Nucleus accumbens (tissue), 56 donors: ENCODE data around the gene PDE4D.

Source experiments
- DNase-seq, 56 donors: peaks; one replicate each; lab custom pipeline; 2025; lab: John Stamatoyannopoulos, UW

The PDE4D gene

DNA sequence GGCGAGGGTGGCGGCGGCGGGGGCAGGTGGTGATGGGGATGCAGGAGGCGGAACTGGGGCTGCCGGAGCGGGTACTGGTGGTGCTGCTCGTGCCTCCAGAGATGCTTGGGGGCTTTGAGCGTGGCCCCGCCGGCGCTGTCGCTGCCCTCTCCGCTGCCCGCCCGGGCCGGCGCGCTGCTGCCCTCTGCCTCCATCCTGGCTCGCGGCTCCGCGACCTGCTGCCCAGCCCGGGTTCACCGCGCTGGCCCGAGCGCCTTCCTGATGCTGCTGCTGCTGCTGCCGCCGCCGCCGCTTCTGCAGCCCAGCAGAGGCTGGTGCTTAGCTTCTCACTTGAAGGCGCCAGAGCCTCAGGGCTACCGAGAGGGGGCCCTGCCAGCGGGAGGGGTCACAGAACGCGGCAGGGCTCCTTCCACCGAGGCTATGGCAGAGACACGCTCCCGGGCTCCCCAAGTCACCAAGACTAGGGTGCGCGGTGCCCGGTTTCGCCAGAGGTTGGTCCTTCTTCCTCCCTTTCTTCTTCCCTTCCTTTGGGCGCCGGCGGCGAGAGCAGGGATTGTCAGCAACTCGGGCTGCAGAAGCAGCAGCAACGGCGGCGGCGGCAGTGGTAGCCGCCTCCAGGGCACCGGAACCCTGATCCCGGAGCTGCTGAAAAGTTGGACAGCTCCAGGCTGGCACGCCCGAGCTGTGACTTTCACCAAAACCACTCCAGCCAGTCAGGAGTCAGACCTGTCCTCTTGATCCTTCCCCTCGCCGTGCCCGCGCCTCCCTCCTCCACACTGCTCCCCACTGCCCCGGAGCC, at the start of gene PDE4D:
TSS of gene PDE4D (minus strand) at position 298 of the 799 bp plus-strand sequence.
- peak in 43 of 56 donors; percentile 3 to 62 (median 29) for DNase-seq

DNA sequence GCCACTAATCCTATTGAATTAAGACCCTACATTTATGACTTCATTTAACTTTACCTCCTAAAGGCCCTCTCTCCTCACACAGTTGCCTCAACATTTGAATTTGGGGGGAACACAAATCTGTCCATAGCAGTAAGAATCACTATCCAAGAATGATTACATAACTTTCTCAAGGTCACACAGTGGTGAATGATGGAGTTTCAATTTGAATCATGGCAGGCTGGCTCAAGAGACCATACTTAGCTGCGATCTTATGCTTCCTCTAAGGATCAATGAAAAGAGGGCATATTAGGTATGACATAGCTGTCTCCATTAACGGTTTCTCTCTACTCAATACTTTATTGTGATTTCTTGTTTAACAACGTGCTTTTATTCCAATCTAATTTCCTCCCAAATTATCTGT, 44.1 kb upstream of the PDE4D start:
- no peak for DNase-seq

DNA sequence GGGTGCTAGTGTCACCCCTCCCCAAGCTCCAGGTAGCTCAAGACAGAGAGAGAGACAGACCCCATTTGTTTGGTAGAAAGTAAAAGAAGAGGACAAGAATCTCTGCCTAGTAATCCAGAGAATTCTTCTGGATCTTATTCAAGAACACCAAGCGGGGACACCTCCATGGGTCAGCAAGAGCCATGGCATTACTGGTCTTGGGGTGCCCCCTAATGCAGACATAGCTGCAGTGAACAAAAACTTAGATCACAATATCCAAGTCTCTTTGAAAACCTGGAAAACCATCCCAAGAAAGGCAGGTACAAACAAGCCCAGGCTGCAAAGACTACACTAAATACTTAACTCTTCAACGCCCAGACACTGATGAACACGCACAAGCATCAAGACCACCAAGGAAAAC, 29.9 kb upstream of the PDE4D start:
- no peak for DNase-seq

DNA sequence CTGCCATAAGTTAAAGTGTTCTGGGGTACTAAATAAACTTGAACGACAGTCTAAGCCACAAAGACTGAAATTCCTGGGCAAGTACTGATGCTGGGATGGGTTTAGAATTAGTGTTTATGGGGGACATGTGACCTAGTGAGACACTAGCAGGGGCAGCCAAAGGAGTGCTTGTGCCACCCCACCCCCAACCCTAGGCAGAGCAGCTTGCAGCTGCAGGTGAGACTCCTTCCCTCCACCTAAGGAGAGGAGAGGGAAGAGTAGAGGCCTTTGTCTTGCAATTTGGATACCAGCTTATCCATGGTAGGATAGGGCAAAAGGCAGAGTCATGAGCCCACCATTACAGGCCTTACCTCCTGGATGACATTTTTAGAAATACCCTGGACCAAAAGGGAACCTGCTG, 28.7 kb upstream of the PDE4D start:
- DNase-seq = no peak

DNA sequence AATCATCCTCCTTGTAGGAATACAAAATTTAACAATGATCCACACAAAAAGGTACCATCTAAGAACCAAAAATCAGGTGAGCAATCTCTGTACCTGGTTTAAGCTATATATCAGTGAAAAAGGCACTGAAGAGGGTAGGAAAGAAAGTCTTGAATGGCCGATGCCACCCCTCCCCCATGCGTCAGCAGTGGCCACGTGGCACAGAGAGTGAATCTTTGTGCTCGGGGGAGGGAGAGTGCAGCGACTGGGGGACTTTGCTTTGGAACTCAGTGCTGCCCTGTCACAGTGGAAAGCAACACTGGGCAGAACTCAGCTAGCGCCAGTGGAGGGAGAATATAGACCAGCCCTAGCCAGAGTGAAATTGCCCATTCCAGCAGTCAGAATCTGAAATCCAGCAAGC, 28.3 kb upstream of the PDE4D start:
- no peak for DNase-seq

DNA sequence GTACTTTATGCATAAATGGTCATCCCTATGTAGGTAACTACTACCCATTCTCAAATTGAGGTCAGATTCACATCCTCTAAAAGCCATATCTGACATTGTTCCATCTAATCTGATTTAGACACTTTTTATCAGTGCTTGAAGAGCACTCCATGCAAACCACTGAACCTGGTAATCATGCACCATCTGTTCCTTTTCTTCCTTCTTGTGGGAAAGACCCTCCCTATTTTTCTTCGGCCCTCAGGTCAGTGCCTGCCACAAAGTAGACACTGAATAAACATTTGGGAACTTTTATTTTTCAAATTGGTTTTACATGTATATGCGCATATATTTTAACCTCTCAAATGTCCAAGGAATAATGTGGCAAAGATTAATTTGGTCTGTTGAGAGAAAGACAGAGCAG, 26.0 kb upstream of the PDE4D start:
- no peak for DNase-seq

DNA sequence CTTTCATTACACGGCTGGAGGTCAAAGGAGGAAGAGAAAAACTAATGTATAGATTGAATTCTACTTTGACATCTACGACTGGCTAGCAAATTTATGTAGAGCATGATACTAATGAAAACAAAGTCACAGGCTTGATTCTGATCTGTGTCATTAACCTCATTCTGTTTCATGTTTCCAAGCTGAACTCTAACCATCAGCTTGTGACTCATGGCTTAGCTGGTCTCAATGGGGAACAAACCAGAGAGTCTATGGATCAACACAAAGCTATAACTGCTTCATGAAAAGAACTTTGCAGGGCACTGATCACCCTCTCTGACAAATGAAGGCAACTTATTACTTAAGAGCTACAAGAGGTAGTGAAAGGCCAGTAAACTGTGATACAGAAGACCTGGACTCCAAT, 23.6 kb upstream of the PDE4D start:
- DNase-seq = no peak

DNA sequence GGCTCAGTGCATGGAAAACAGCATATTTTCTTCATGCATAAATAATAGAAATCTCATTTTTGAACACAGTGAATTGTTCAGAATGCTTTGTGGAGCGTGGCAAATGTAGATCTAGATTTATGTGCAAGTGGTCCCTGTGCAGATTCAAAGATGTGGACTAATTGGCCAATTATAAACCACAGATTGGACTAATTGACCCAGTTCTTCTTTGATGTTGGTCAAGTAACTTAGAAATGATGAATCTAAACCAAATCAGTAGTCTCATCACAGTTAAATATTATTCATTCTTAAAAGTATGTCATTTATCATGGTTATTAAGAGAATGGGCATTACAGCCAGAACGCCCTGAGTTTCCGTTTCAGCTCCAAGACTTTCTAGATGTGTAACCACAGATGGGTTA, 11.7 kb upstream of the PDE4D start:
- no peak for DNase-seq

DNA sequence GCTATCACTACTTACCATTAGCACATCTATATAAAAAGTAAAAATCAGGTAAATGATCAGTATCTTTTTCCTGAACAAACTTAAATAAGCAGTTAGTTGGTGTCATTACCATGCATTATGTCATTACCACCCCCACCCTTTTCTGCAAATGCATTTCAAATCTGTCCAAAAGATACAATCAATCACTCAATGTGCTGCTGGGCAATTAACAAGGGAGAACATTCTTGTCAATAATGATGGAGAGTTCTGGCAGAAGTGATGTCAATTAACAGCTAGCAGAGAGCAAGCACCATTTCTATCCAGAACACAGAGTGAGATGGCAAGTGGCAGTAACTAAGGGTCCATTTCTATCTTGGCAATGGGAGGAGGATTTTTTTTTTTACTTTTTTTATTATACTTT, 3.5 kb upstream of the PDE4D start:
- no peak for DNase-seq

DNA sequence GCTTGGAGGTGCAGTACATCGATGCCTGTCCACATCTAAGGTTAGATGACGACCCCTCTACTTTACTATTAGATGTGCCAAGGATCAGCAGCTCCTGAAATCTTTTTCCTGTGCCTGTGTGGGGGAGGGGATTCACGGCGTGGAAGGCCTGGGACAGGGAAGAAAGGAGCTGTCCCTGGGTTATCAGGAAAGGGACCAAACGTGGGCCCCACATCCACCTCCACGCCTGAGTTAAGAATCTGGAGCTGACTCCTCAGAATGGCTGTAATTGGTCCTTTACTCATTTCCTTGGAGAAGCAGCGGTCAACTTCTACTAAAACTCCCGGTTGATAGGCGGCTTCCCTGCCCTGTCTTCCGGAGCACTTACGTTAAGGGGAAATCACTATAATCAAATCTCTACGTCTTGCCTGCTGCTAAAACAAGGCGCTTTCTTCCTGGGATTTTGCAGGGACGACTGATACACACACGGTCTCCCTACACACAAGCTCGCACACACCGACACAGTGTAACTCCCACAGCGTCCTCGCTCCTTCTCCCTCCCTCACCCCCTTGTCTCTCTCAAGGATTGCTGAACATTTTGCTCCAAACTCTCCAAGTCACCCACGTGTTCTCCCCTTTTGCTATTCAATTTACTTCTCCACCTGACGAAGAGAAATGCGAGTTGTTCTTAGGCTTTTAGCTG, 1.4 kb downstream of the PDE4D start:
- DNase-seq = peak in 29 of 56 donors; percentile 1 to 57 (median 22)

DNA sequence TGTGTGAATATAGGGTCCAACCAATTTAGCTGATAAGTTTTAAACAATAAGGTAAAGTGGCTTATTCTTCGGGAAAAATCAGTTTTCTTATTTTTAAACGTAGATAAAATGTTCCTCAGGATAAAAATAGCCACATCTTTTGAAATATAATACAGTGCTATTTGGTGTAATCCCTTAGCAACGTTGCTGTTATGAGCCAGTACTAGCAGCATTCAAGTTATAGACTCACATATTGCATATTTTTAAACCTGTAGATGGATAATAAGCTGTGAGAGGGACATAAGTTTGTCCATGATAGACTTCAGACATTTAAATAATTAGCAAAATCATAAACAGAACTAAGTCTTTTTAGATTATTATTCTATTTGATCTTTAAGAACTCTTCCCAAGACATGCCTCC, 6.3 kb downstream of the PDE4D start:
- no peak for DNase-seq

DNA sequence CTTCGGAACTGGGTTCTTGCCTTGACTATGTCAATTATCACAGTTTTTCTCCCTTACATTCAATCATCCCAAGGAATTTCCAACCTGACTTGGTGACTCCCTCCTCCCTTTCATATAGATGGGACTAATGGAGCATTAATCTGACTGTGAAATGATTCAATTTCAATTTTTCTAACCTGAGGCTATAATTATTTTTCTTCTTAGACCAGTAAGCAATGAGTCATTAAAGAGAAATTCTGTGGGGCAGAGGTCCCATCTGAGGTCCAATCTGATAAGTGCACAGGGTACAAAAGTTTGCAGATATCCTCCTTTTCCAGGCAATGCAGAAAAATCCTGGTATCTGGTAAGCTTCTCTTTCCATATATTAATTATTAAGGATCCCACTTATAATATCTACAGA, 18.9 kb downstream of the PDE4D start:
- DNase-seq = no peak

DNA sequence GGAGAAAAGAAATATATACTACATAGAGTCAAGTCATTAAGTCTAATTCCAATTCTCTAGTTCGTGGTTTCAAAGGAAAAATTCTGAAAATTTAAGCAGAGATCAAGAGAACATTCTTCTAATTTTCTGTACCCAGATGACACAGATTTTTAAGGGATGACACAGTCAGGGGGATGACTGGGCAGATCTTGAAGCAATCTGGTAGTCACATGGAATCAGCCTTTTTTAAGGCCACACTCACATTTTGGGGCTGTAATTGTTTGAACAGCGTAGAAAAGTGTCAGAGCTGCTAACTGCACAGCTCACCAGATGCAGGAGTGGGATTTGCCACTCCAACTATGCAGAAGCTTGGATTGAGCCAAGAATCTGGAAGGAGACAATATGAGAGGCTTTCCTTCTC, 20.4 kb downstream of the PDE4D start:
- no peak for DNase-seq

DNA sequence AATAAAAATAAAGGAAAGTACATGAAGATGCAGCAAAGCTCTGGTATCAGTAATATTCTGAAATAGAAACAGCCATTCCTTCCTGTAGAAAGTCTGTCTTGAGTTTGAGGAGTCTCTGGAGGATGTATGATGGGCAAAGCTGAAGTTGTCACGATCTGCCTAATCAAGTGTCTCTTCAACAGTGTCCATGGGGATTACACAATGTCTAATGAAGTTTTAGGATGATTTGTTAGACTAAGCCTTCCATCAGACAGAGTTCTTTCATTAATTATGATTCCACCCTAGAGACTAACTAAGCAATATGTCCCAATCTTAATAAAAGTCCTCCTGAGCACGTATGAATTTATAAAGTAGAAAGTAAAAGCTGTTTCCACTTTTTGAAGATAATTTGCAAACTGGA, 26.9 kb downstream of the PDE4D start:
- DNase-seq = no peak

DNA sequence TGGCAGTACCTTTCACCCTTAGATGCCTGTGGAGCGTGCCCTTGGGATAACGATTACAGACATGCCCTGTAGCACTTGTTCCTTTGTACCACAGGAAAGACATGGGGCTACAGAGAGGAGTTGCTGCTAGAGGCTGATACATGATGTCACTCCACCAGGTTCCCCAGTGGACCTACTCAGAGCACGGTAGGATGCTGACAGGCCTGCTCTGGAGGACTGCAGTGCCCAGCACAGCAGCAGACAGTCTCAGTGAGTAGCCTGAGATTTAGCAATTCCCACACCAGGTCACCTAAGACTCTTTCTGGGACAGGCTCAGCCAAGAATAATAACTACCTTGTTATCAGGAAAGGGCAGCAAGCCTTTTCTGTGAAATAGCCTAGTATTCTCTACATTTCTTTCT, 28.8 kb downstream of the PDE4D start:
- no peak for DNase-seq

DNA sequence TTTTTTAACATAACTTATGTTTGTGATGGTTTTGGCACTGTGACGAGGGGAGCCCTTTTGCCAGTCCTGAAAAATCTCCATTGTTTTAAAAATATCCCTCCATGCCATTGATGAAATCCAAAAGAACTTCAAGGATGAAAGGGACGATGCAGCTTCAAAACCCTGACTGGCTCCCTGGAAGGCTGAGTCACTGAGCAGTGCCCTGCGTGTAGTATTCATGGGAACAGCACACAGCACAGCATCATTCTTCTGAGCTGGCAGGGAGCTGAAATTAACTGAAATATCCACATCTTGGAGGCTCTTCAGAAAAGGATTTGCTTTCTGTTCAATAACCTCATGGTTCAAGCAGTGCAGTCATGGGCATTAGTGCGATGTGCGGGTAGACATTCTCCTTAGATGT, 29.7 kb downstream of the PDE4D start:
- DNase-seq = peak in 11 of 56 donors; percentile 1 to 31 (median 17)

DNA sequence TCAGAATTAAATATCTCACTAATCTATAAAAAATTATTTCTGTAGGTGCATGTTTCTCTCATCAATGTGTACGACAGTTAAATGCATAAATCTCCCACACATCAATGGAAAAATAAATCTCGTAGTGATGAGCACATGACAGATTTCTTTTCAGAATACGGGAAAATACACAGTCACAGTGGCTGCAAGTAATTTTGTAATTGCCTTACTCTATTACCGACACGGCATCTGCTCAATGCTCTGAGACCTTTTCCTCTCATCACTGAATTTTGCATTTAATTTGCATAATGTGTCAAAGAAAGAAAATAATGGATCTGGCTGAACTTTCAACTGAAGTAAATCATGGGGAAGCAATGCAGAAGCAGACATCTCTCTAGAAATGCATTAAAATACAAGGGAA, 37.2 kb downstream of the PDE4D start:
- no peak for DNase-seq

DNA sequence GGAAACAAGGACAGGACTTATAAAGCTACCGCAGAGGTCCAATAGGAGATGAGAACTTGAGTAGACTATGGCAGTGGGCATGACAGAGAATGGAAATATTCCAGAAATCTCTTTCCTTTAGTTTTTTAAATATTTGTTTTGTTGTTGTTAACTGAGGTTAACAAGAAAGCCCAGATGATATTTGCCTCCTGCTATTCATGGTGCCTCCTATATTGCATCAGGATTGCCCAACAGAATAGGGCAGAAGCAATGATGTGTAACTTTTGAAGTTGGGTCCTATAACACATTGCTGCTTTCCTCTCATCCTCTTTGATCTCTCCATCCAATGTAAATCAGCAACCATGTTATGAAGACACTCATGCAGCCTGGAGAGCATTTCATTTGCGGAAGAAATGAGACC, 42.8 kb downstream of the PDE4D start:
- DNase-seq = no peak

DNA sequence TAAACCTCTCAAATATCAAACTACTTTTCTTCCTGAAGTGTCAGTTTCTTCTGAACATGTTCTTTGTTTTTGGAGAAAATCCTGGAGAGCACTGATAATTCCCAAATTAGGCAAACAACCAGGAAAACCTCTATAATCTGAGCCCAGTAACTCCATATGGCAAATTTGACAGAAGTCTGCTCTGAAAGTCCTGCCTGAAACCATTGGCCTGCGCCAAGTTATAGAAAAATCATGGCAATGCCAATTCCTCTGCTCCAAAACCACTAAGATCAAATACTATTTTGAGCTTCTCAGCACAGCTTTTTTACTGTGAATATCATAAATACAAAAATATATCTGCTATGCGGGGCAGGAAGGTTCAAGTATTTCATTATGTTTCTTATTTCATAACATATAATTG, 45.9 kb downstream of the PDE4D start:
- DNase-seq = no peak

DNA sequence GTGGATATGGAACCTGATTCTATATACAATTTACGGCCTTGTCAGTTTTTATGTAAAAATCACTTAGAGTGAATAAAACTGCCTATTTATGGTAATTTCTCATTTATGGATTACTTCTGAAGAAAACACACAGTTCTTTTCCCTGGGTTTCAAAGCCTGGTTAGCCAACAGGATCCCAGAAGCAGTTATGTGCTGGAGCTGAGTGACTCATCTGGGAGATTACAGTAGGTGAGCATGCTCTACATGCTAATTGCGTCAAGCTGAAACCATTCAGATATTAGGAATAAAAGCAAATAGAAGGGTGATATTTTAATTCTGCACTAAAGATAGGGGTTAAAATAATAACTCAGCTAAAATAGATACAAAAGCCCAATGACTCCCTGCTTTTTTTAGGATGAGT, 47.8 kb downstream of the PDE4D start:
- DNase-seq = peak in 4 of 56 donors; percentile 1 to 8 (median 4)

DNA sequence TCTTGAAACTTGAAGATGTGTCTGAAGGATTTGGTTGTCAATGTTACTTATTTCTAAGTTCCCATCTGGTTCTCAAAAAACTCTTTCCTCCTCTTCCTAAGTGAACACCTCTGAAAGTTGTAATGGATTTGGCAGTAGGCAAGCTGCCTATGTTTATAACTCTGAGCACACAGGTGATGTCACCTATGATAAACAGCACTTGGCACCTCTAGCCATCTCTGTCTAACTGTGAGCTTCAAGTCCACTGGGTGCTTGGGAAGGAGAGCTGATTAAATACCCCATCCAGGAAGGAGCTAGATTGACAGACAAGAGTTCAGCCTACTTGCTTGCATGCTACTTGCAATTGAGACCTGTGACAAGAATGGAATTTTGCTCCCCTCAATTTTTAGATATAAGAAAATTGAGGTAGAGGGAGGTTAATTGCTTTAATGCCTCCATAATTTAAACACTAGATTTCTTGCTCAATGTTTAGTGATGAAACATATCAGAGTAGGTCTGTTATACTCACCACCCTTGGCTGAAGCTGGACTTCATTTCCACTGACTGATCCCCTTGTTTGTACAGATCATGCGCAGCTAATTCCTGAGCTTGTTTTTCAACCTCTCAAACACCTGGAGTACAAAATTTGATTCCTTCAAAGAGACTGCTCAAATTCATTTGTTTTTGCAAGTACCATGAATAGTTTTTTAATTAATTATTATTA, 49.9 kb downstream of the PDE4D start:
- no peak for DNase-seq

DNA sequence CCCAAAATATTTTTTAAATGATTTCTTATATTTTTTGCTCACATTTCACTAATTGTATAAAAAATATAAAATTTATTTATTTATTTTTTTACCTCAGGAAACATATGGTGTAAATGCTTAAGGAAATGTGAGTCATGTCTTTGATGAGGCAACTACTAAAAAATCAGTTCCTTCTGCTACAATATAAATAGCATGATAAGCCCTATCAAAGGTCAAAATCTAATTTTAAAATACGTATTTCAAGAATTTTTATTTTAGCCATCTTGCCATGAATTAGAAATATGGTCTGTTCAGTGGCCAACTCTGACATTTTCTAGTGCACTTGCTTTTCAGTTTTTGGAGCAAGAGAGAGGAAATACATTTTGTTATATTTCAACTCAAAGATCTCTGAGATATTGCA, 50.5 kb downstream of the PDE4D start:
- no peak for DNase-seq
